Panc1 (cell line): ENCODE data around the gene OVCH1. TPM values are rescaled to one million over a fixed set of nuclear protein-coding genes. Genes with fewer than 3 reads are reported as not detected.

ENCODE experiments used
- ATAC-seq: fragments of 200-7000 bp; cut with Tn5 transposase; 2 replicates; pipeline ENCODE4 v1.9.1; 2020; ENCODE audit warnings: mild to moderate bottlenecking, moderate library complexity
- BruUV-seq: library from RNA; stranded (reverse); fragments of 400-500 nt; replicated peaks from 2 replicates; lab custom pipeline; 2021; lab: Mats Ljungman, UMichigan
- CTCF ChIA-PET: fragments of 300-600 bp; sonication (Branson Sonifier 250); formaldehyde crosslinking; loops from one replicate; lab custom pipeline; 2022; ENCODE audit warnings: antibody characterized with exemption; lab: Charles Lee
- POLR2A ChIA-PET: fragments of 300-600 bp; sonication (Branson Sonifier 250); formaldehyde crosslinking; loops from one replicate; lab custom pipeline; 2022; ENCODE audit warnings: antibody characterized with exemption; lab: Charles Lee
- DNase-seq: peaks from one replicate; pipeline ENCODE4 v3.0.0-alpha.2; 2010; ENCODE audit warnings: low read depth, low spot score
- H3K27ac ChIP-seq: 2 replicates; pipeline ENCODE4 v1.5.1; 2011; ENCODE audit warnings: mild to moderate bottlenecking, low read length, inconsistent platforms
- H3K27me3 ChIP-seq: fragments of 200-500 bp; sonication (Bioruptor generic); 2 replicates; pipeline ENCODE4 v1.6.0; 2014; ENCODE audit warnings: low read length, inconsistent platforms; ENCODE audit not compliant: control insufficient read depth, insufficient read depth
- H3K36me3 ChIP-seq: fragments of 200-500 bp; sonication (Bioruptor generic); 2 replicates; pipeline ENCODE4 v1.5.1; 2014; ENCODE audit warnings: inconsistent platforms, mild to moderate bottlenecking, low read length, moderate library complexity; ENCODE audit not compliant: control insufficient read depth, insufficient read depth
- H3K4me1 ChIP-seq: 2 replicates; pipeline ENCODE4 v1.5.1; 2011; ENCODE audit warnings: inconsistent platforms, mild to moderate bottlenecking, low read length, moderate library complexity; ENCODE audit not compliant: control insufficient read depth, insufficient read depth
- H3K4me3 ChIP-seq, 2 experiments: 2 replicates each; pipeline ENCODE4 v1.5.1; 2011 to 2012; ENCODE audit warnings: low read depth in 2 of 2, low read length in 2 of 2, mild to moderate bottlenecking in 2 of 2, inconsistent platforms in 1 of 2, moderate library complexity in 1 of 2
- H3K9me3 ChIP-seq: fragments of 200-500 bp; sonication (Bioruptor generic); 2 replicates; pipeline ENCODE4 v1.5.1; 2014; ENCODE audit warnings: low read depth, mild to moderate bottlenecking, inconsistent platforms, low read length, moderate library complexity; ENCODE audit not compliant: control insufficient read depth, insufficient read depth
- CTCF ChIP-seq: fragments of 450-650 bp; IDR thresholded peaks from 2 replicates; pipeline ENCODE4 v1.5.1; 2017; ENCODE audit warnings: mild to moderate bottlenecking
- POLR2AphosphoS5 ChIP-seq: IDR thresholded peaks from 2 replicates; pipeline ENCODE4 v1.6.1; 2012; ENCODE audit warnings: mild to moderate bottlenecking, low read depth, low read length, moderate library complexity
- REST ChIP-seq, 2 experiments: IDR thresholded peaks; 2 replicates each; pipeline ENCODE4 v1.6.1; 2011 to 2012; ENCODE audit warnings: low read depth in 2 of 2, control low read depth in 1 of 2, low read length in 1 of 2, mild to moderate bottlenecking in 1 of 2, moderate library complexity in 1 of 2; ENCODE audit not compliant: insufficient read depth in 1 of 2
- SIN3A ChIP-seq: IDR thresholded peaks from 2 replicates; pipeline ENCODE4 v1.6.1; 2012; ENCODE audit warnings: low read depth, mild to moderate bottlenecking, low read length, moderate library complexity, borderline replicate concordance; ENCODE audit not compliant: insufficient read depth
- TCF7L2 ChIP-seq: IDR thresholded peaks from 2 replicates; pipeline ENCODE4 v1.6.1; 2011; ENCODE audit warnings: mild to moderate bottlenecking, low read depth, low read length, inconsistent platforms
- in situ Hi-C: cut with HindIII; loops from 2 replicates; pipeline ENCODE4 v1.10.0; 2016; ENCODE audit warnings: low sequenced_read_pairs, low pct_unique_long_range_greater_than_20kb
- intact Hi-C: fragments of 100-400 bp; cut with micrococcal nuclease; formaldehyde crosslinking; loops from one replicate; pipeline ENCODE4 v1.10.0; 2022; ENCODE audit not compliant: unreplicated experiment
- total RNA-seq: library from RNA; stranded (reverse); gene quantifications from one replicate; pipeline ENCODE4 v1.2.1, GENCODE V29; 2021; ENCODE audit not compliant: unreplicated experiment

Gene OVCH1
- total RNA-seq, 1 experiment from 2014 or later: not detected

GRCh38 chr12:29427964-29428363, 69.5 kb downstream of the OVCH1 start:
- no peaks in the 10 kb centered on the region for H3K4me1 ChIP-seq
- H3K27me3 ChIP-seq: no peaks in the 10 kb centered on the region
- H3K27ac ChIP-seq: no peak overlapping the region
- ATAC-seq (no peak), DNase-seq (no peak)
- H3K9me3 ChIP-seq: peaks cover 3% of the 10 kb centered on the region; the same call in 1 of the 2 replicates
- intact Hi-C loops (no loop called here), in situ Hi-C loops (no loop called here)
- ChIA-PET POLR2A (no interaction called here), CTCF (no interaction called here)
- peak; percentile 20; the same call in 1 of the 2 replicates for TF ChIP-seq CTCF
- no peak for TF ChIP-seq REST (IDR thresholded peaks at IDR 0.05; ENCODE audit: insufficient read depth in 1 of 2, low read depth in 2 of 2, low read length in 1 of 2)
- no peak for TF ChIP-seq POLR2AphosphoS5
- no peak for TF ChIP-seq TCF7L2
- TF ChIP-seq SIN3A: no peak
- no peaks in the 10 kb centered on the region for H3K36me3 ChIP-seq
- H3K4me3 ChIP-seq: no peak overlapping the region
- no TSS peak for BruUV-seq

- ChIA-PET CTCF (no interaction called here), POLR2A (no interaction called here)
- BruUV-seq: no TSS peak
- no peaks in the 10 kb centered on the region for H3K4me1 ChIP-seq
- H3K27me3 ChIP-seq: no peaks in the 10 kb centered on the region
- no peak overlapping the region for H3K4me3 ChIP-seq
- no peak for TF ChIP-seq TCF7L2
- TF ChIP-seq CTCF: no peak
- TF ChIP-seq POLR2AphosphoS5: no peak
- no peak for TF ChIP-seq SIN3A
- TF ChIP-seq REST (IDR thresholded peaks at IDR 0.05; ENCODE audit: insufficient read depth in 1 of 2, low read depth in 2 of 2, low read length in 1 of 2): no peak
- no peak for DNase-seq
- no peak overlapping the region for H3K27ac ChIP-seq
- H3K36me3 ChIP-seq: no peaks in the 10 kb centered on the region
- H3K9me3 ChIP-seq: peaks cover 3% of the 10 kb centered on the region; the same call in 1 of the 2 replicates
- no peak for ATAC-seq
- in situ Hi-C loops: no loop called here
- intact Hi-C loops: no loop called here
Measured at GRCh38 chr12:29426498-29426897, 71.0 kb downstream of the OVCH1 start.
